Neutrophil (primary cell): ENCODE measurements around the gene TIMM10.

ENCODE experiments used
- H3K27ac ChIP-seq: fragments of 200-600 bp; sonication (generic); 2 replicates; pipeline ENCODE4 v1.5.1; 2016; ENCODE audit warnings: mild to moderate bottlenecking, moderate library complexity
- H3K27me3 ChIP-seq: fragments of 200-600 bp; sonication (generic); 2 replicates; pipeline ENCODE4 v1.6.0; 2016; ENCODE audit warnings: mild to moderate bottlenecking
- H3K36me3 ChIP-seq: fragments of 200-600 bp; sonication (generic); 2 replicates; pipeline ENCODE4 v1.5.1; 2017
- H3K4me1 ChIP-seq, 2 experiments: fragments of 200-600 bp in 1 of 2; sonication (generic) in 1 of 2; 1 replicate in 1 of 2; 2 replicates in 1 of 2; pipeline versions ENCODE4 v1.5.1 to v1.6.1; 2013 to 2016; ENCODE audit warnings: low read depth in 1 of 2, low read length in 1 of 2, mild to moderate bottlenecking in 1 of 2, moderate library complexity in 1 of 2; ENCODE audit not compliant: control insufficient read depth in 1 of 2, insufficient read depth in 1 of 2
- H3K4me3 ChIP-seq, 2 experiments: fragments of 200-600 bp in 1 of 2; sonication (generic) in 1 of 2; 1 replicate in 1 of 2; 2 replicates in 1 of 2; pipeline ENCODE4 v1.5.1; 2013 to 2016; ENCODE audit warnings: low read depth in 1 of 2, low read length in 1 of 2, mild to moderate bottlenecking in 1 of 2, moderate library complexity in 1 of 2
- H3K9me3 ChIP-seq: fragments of 200-600 bp; sonication (generic); 2 replicates; pipeline ENCODE4 v1.5.1; 2016
- TF ChIP-seq, protein P1 (sequence below): fragments of 200-600 bp; sonication (generic); IDR thresholded peaks from 2 replicates; pipeline ENCODE4 v1.5.1; 2016; ENCODE audit warnings: antibody characterized with exemption

Gene TIMM10

DNA sequence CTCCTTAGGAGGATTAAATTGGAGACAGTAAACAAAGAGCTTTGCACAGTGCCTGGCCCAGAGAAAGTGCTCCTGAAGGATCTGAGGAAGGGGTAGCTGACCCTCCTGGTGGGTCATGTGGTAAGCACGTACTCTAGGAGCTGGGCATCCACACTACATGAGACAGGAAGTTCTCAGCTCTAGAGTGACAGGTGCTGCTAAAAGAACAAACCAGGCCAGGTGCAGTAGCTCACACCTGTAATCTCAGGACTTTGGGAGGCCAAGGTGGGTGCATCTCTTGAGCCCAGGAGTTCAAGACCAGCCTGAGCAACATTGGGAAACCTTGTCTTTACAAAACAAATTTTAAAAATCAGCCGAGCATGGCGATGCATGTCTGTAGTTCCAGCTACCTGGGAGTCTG, 28.2 kb downstream of the TIMM10 start:
- H3K4me3 ChIP-seq, result no peak overlapping the region
- H3K4me1 ChIP-seq, result peaks cover 6 to 9% of the 10 kb centered on the region in 2 experiments
- no peaks in the 10 kb centered on the region for H3K27me3 ChIP-seq
- H3K36me3 ChIP-seq, result peaks cover 7% of the 10 kb centered on the region
- H3K27ac ChIP-seq, result no peak overlapping the region
- TF ChIP-seq, protein P1, sequence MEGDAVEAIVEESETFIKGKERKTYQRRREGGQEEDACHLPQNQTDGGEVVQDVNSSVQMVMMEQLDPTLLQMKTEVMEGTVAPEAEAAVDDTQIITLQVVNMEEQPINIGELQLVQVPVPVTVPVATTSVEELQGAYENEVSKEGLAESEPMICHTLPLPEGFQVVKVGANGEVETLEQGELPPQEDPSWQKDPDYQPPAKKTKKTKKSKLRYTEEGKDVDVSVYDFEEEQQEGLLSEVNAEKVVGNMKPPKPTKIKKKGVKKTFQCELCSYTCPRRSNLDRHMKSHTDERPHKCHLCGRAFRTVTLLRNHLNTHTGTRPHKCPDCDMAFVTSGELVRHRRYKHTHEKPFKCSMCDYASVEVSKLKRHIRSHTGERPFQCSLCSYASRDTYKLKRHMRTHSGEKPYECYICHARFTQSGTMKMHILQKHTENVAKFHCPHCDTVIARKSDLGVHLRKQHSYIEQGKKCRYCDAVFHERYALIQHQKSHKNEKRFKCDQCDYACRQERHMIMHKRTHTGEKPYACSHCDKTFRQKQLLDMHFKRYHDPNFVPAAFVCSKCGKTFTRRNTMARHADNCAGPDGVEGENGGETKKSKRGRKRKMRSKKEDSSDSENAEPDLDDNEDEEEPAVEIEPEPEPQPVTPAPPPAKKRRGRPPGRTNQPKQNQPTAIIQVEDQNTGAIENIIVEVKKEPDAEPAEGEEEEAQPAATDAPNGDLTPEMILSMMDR, result no peak
- no peaks in the 10 kb centered on the region for H3K9me3 ChIP-seq

DNA sequence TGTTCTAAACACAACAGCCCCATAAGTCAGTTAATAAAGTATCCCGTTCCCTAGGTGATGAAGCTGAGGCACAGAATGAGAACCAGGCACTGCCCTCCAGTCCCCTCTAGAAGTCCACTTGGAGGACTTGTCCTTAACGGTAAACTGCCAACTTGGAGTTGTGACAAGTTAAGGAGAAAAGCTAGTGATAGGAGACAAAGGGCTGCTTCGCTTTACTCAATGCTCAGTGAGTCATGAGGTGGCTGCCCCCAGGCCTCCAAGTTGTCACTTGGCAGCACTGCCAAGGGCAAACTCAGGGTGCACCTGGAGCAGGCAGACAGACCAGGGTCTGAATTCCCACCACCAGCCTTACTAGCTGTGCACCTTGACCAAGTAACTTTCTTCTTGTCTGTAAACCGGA, 28.6 kb downstream of the TIMM10 start:
- TF ChIP-seq, protein P1, result no peak
- no peak overlapping the region for H3K27ac ChIP-seq
- no peak overlapping the region for H3K4me3 ChIP-seq
- no peaks in the 10 kb centered on the region for H3K27me3 ChIP-seq
- no peaks in the 10 kb centered on the region for H3K9me3 ChIP-seq
- peaks cover 7% of the 10 kb centered on the region for H3K36me3 ChIP-seq
- peaks cover 6 to 9% of the 10 kb centered on the region in 2 experiments for H3K4me1 ChIP-seq

DNA sequence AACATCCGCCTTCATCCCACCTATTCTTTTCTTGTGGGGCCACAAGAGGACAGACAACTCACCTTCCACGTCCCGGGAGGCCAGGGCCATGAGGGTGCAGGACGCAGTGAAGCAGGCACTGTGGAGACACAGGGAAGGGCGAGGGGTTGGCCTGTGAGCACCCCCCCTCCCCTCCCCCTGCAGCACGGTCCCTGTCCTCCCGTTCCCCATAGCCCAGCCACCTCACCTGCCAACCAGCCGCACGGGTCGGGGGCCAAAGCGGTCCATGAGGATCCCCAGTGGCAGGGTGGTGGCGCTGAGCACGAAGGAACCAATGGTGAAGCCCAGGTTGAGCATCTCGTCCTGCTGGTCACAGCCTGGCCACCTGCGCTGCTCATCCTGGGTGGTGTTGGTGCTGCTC, 29.6 kb downstream of the TIMM10 start:
- TF ChIP-seq, protein P1, result no peak
- Histone ChIP-seq H3K9me3 (no peaks in the 10 kb centered on the region), H3K4me1 (peaks cover 6 to 9% of the 10 kb centered on the region in 2 experiments), H3K36me3 (peaks cover 7% of the 10 kb centered on the region), H3K4me3 (no peak overlapping the region), H3K27ac (no peak overlapping the region), H3K27me3 (no peaks in the 10 kb centered on the region)

DNA sequence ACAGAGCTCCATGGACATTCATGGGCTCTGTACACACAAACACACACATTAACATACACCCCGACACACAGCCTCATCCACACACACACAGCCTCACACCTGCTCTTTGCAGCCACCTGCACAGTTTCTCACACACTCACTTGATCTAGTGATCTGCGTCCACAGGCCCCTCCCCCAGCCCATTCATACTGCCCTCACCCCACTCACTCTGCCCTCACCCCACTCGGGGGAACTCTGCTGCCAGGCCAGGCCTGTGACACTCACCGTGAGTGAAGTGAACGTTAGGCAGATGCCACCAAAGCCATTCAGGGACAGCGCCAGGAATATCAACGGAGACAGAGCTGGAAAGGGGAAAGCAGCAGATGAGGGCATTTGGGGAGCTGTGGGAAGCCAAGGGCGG, 30.0 kb downstream of the TIMM10 start:
- peaks cover 7% of the 10 kb centered on the region for H3K36me3 ChIP-seq
- TF ChIP-seq, protein P1, result no peak

DNA sequence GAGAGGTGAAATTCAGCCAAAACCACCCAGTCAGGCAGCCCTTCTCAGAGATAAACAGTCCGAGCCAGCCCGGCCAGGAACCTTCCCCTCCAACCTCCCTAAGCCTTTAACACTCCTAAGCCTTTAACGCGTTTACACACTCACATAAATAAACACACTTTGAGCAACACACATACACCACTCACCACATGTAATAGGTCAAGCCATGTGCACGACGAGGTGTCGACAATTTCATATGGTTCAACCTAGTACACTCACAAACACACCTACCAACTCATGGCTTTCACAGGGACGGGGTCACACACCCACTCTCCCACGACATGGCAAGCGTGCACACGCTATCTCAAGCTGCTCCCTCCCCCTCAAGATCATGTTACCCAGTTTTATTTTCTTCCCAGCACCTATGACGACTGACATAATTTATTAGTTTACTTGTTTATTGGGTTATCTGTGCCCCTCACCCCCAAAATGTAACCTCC, 30.5 kb downstream of the TIMM10 start:
- Histone ChIP-seq H3K4me1 (peaks cover 6 to 9% of the 10 kb centered on the region in 2 experiments), H3K4me3 (peak overlapping the region; percentile 40 to 58), H3K27ac (no peak overlapping the region), H3K9me3 (no peaks in the 10 kb centered on the region), H3K27me3 (no peaks in the 10 kb centered on the region), H3K36me3 (peaks cover 7% of the 10 kb centered on the region)
- TF ChIP-seq, protein P1, result no peak

More for the DNA sequence above, 30.0 kb downstream of the TIMM10 start:
- H3K27me3 ChIP-seq, result no peaks in the 10 kb centered on the region
- no peak overlapping the region for H3K4me3 ChIP-seq
- no peaks in the 10 kb centered on the region for H3K9me3 ChIP-seq
- peaks cover 6 to 9% of the 10 kb centered on the region in 2 experiments for H3K4me1 ChIP-seq
- no peak overlapping the region for H3K27ac ChIP-seq
